ENCODE results near the gene KLB.
"Not testable (repeated sequence)": the region's sequence is repeated elsewhere in the genome, so short reads cannot be mapped to it uniquely, and the experiment has no call there.

Gene KLB

DNA sequence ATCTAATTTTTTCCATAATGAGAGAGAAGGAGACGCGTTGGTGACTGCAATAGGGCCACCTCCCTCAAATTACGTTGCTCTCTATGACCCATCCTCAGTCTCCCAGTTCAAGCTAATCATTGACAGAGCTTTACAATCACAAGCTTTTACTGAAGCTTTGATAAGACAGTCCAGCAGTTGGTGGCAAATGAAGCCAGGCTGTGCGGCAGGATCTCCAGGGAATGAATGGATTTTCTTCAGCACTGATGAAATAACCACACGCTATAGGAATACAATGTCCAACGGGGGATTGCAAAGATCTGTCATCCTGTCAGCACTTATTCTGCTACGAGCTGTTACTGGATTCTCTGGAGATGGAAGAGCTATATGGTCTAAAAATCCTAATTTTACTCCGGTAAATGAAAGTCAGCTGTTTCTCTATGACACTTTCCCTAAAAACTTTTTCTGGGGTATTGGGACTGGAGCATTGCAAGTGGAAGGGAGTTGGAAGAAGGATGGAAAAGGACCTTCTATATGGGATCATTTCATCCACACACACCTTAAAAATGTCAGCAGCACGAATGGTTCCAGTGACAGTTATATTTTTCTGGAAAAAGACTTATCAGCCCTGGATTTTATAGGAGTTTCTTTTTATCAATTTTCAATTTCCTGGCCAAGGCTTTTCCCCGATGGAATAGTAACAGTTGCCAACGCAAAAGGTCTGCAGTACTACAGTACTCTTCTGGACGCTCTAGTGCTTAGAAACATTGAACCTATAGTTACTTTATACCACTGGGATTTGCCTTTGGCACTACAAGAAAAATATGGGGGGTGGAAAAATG is at the start of gene KLB:
Gene KLB (plus strand): TSS at position 168 of the 821 bp plus-strand sequence. CDS start 20 bp downstream, at position 188.
- DNase-seq = peak in 1 of 2 experiments; percentile 16

DNA sequence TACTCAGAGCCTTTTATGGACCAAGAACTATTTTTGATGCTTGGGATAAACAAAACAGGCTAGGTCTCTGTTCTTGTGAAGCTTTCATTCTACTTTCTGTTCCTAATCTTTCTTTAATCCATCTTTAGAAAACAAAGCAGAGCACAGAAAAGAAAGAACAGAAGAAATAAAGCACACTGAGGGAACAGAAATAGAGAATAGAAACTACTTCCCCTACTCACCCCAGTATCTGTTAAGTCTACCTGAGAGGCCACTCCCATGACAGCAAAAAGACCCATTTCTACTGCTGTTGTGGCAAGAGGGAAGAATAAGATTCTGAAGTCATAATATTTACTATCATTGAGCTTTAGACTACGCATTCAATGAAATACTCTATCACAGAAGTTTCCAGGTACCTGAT is 49.7 kb upstream of the KLB start:
- no peak for DNase-seq

DNA sequence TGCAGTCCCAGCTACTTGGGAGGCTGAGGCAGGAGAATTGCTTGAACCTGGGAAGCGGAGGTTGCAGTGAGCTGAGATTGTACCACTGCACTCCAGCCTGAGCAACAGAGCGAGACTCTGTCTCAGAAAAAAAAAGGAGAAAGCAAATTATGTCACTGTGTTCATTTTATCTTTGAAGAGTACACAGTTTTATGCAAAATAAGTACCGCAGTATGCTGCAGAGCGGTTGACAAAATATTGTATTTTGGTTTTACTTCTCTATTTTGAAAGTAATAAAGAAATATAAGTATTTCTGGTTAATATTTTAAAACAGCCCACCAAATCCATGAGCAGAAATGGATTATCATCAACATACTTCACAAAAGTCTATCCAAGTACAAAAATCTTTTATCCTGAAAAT is 46.1 kb upstream of the KLB start:
- not testable (repeated sequence) for DNase-seq

DNA sequence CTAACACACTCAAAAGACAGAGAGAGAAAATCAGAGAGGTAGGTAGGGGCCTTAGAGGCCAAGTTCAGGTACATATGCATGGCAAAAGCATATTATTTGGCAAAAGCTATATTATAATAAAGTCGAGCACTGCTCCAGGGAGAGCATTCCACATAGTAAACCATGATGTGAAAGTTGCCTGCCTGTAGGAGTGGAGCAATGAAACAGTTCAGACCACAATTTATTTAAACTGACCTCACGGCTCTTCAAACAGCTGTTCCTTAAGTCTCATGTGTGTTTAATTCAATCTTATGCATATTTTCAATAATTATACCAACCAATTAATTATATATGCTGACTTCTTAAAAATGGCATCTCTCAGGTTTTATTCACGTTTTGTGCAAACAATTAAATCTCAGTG is 43.9 kb upstream of the KLB start:
- no peak for DNase-seq

DNA sequence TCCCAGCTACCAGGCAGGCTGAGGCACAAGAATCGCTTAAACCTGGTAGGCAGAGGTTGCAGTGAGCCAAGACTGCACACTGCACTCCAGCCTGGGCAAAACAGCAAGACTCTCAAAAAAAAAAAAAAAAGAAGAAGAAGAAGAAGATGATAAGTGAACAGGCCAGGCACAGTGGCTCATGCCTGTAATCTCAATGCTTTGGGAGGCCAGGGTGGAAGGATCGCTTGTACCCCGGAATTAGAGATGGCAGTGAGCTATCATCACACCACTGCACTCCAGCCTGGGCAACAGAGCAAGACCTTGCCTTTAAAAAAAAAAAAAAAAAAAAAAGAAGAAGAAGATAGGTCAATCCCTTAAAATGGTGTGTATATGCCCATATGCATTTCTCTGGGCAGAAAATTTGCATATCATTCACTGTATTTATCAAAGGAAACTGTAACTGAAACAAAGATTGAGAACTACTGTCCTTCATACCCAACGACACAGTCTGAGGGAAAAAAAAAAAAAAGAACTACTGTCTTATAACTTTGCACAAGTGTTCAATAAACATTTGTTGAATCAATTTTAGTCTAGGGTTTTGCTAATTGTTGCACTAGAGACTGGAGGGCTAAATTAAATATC is 42.8 kb upstream of the KLB start:
- DNase-seq = peak in 1 of 2 experiments; percentile 8

DNA sequence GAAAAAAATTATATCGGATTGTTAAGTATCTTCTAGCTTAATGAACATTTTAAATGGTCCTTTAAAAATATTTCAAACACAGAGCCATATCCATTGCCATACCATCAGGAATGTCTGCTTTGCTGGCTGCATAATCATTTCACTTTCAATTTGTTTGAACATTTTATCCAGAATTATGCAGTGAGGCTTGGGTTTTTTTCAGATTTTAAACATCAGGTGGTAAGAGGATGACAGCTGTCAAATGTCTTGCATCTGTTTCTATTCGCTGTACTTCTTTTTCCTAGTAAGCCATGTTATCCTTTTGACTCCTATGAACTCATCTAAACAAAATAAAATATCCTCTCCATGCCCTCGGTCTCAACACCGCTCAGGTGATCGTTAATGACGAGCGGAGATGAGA is 41.4 kb upstream of the KLB start:
- DNase-seq = no peak

DNA sequence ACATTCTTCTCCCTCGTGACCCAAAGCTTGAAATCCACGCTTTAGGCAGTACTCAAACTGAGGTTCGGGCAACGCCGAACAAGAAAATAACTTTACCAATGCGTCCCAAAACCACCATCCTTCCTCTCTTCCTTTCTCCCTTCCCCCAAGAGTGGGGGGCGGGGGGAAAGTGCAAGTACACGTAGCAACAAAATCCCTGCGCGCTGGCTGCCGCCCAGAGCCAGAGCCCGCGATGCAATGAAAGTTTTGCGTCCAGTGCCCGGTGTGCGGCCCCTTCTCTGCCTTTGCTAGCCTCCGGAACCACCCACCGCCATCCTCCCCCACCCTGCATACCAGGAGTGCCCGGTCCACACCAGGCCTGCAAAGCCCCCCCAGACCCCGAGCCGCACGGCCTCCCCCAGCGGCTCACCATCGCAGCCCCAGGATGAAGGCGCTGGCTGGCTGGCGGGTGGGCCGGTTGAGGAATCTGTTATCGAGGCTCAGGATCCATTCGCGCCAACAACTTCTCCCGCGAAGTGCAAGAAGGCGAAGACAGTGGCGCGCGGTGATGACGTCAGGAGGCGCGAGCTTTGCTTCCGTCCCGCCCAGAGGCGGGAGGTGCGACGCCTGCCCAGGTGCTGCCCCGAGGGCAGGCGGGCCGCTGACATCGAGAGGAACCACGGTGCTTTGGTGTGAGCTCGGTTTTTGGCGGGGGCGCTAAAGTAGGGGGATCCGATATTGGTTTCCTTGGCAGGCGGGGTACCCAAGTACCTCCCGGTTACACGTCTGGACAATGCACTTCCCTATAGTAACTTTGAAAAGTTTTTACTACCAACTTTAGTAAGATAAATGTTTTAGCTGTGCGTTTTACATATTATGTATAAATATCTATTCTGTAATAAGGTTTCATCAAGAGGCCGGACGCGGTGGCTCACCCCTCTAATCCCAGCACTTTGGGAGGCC is 40.6 kb upstream of the KLB start, which contains the start of gene RFC1:
Gene RFC1 (minus strand): TSS at position 533 of the 942 bp plus-strand sequence. CDS start 121 bp downstream, at position 412.
- DNase-seq = peak; percentile 87 to 95

DNA sequence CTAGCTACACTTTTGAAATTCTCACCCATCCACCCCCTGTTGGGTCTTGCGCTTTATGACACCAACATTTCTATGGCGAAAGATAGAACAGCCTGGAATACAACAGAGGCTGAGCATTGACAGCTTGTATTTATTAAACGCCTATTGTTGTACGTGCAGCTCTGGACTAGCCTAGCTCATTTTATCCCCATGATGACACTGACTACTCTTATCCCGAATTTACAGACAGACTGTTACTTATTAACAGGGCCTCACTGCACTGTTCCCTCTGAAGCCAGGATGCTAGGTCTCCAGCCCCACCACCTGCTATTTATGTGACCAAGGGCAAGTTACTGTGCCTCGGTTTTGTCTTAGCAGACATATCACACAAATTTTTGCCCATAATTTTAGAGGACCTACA is 39.6 kb upstream of the KLB start:
- no peak for DNase-seq

DNA sequence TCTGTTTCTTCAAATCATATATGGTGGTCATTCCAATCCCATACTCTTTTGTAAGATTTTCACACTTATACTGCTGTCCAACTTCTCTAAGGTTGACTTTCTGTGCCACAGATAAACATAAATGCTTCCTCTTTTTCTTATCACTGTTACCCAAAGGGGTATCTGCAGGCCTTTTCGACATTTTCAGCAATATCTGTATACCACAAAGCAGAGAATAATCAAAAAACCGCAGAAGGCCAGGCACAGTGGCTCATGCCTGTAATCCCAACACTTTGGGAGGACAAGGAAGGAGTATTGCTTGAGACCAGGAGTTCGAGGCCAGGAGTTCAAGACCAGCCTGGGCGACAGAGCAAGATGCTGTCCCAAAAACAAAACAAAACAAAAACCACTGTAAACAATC is 37.4 kb upstream of the KLB start:
- DNase-seq = no peak

DNA sequence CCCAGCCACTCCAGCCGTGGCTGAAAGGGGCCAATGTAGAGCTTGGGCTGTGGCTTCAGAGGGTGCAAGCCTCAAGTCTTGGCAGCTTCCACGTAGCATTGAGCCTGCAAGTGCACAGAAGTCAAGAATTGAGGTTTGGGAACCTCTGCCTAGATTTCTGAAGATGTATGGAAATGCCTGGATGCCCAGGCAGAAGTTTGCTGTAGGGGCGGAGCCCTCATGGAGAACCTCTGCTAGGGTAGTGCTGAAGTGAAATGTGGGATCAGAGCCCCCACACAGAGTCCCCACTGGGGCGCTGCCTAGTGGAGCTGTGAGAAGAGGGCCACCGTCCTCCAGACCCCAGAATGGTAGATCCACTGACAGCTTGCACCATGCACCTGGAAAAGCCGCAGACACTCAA is 35.5 kb upstream of the KLB start:
- not testable (repeated sequence) for DNase-seq

DNA sequence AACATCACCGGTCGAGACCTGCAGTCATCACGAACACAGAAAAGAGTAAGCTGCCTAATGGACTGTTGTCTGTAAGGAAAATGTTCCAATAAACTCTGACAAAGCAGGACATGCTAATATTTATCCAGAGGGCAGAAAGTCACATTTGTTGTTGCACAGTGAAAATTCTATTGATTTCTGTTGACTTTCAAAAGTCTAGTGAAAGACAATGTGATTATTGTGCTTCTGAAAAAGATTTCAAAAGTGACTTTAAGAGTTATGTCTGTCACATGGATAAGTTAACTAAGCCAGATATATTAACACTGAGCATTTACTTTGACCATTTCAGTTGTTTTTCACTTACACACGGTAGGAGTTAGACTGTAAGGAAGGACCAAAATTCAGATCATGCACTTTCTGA is 31.3 kb upstream of the KLB start:
- no peak for DNase-seq

DNA sequence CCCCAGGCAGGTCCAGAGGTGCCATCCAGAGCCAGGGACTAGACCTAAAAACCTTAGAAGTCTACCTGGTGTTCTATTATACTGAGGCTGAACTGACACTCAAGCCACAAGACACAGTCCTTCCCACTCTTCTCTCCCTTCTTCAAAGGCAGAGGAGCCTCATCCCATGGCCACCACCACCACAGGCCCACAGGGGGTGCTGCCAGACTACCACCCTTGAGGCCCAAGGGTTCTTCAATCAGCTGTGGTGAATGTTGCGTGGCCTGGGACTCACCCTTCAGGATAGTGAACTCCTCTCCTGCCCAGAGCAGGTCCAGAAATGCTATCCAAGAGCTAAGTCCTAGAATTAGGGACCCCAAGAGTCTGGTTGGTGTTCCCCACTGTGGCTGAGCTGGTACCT is 23.0 kb upstream of the KLB start:
- DNase-seq = no peak

DNA sequence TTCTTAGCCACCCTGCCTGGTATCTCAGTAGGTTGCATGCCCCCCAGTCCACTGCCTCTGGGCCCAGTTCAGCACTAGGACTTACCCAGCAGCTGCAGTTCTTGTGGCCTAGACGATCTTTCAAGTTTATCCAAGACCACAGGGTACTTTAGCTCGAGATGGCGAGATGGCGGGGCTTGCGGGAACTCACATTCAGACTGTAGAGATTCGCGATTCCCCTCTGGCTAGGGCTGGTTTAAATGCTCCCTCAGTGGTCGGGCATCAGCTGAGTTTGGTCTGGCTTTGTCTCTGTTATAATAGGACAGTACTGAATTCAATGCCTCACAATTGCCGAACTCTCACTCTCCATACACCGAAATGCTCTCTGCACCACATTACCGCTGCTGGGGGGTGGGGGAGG is 22.2 kb upstream of the KLB start:
- DNase-seq = no peak

DNA sequence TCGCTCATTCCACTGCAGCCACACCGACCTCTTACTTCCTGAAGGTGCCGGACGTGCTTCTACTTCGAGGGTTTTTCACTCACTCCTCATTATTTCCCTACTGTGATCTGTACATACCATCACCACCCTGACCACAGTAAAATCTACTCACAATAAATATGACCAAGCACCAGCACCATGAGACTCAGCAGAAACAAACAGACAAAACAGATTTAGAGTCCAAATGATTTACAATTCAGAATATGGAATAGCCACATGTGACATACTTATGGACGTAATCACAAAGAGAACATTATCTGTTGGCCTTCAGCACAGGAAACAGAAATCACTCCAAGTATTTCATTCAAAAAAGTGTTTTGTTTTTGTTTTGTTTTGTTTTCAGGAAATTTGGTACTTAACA is 16.1 kb upstream of the KLB start:
- DNase-seq = no peak

DNA sequence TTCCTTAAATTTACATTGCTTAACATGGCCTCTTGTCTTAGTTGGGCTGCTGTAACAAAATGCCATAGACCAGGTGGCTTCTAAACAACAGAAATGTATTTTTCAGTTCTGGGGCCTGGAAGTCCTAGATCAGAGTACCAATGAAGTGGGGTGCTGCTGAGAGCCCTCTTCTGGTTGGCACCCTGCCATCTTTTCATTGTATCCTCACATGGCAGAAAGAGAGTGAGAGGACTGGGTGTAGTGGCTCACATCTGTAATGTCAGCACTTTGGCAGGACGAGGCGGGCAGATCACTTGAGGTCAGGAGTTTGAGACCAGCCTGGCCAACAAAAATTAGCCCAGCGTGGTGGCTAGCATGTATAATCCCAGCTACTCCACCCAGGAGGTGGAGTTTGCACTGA is 12.0 kb upstream of the KLB start:
- DNase-seq = no peak

DNA sequence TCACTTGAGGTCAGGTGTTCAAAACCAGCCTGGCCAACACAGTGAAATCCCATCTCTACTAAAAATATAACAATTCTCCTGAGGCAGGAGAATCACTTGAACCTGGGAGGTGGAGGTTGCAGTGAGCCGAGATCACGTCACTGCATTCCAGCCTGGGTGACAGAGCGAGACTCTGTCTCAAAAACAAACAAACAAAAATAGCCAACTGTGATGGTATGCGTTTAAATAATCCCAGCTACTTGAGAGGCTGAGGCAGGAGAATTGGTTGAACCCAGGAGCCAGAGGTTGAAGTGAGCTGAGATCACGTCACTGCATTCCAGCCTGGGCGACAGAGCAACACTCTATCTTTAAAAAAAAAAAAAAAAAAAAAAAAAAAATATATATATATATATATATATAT is 5.1 kb upstream of the KLB start:
- DNase-seq = not testable (repeated sequence)

DNA sequence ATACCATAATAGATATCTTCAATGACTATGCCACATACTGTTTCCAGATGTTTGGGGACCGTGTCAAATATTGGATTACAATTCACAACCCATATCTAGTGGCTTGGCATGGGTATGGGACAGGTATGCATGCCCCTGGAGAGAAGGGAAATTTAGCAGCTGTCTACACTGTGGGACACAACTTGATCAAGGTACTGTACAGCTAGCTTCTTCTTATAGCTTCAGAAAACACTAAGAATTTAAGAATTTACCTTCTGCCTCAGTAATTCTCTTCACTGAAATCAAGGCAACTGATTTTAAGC is 805 bp downstream of the KLB start:
- DNase-seq = no peak

DNA sequence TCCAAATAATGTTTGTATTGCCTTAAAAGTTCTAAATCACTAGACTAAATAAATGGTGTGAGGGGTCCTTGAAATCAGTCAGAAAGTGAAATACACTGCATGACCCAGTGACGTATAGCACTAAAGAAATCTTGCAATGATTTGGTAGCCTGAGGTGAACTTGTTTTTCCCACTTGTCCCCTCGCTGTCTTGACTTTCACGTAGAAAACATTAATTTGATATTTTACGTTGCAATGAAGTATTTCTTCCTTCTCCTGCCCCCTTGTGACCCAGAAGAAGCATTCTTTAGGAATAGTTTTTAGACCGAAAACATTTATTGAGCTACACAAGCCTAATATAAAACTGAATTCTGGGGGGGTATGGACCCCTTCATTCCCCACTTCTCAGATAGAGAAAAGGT is 3.7 kb downstream of the KLB start:
- no peak for DNase-seq

DNA sequence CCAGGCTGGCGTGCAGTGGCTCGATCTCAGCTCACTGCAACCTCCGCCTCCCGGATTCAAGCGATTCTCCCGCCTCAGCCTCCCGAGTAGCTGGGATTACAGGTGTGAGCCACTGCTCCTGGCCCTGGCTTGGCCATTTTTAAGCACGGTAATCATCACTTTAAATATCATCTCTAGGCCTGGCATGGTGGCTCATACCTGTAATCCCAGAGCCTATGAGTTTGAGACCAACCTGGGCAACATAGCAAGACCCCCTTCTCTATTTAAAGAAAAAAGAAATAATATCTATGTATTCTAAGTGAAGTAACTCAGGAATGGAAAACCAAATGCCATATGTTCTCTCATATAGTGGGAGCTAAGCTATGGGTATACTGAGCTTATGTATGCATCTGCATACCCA is 4.8 kb downstream of the KLB start:
- DNase-seq = not testable (repeated sequence)

DNA sequence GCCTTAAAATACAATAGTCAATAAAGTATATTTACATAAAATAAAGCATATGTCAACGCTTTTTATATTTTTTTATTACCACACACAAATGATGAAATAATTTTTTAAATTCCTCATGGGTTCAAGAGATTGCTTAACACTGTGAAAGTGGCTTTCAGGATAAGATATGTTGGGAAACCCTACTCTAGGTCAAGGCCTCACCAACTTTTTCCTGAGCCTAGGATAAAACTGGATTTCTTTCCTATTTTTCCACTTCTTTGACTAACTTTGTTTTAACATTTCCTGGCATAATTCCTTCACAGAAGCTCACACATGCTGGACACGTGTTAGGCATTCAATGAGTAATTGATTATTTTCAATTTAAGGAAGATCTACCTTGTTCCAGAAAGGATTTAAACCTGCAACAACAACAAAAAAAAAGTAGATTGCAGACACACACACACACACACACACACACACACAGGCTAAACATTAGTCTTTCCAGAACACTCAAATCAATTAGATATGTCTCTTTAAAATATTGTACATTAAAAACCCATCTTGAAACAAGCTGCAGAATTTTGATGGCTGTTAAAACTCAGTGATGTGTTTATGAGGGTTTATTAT is 9.1 kb downstream of the KLB start:
- no peak for DNase-seq

DNA sequence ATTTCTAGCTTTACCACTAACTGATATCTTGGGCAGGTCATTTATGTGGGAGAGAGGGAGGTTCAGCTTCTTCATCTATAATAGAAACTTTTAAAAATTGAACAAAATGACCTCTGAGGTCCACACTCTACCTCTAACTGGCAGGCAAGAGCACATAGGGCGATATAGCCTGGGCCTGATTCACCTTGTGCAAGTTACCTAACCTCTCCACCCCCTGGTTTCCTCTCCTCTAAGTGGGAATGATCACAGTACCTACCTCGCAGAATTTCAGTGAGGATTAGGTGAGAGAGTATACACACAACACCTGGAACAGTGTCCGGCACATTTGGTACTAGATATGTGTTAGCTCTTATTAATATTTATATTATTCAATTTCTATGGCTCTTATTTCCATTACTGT is 15.5 kb downstream of the KLB start:
- DNase-seq = no peak

DNA sequence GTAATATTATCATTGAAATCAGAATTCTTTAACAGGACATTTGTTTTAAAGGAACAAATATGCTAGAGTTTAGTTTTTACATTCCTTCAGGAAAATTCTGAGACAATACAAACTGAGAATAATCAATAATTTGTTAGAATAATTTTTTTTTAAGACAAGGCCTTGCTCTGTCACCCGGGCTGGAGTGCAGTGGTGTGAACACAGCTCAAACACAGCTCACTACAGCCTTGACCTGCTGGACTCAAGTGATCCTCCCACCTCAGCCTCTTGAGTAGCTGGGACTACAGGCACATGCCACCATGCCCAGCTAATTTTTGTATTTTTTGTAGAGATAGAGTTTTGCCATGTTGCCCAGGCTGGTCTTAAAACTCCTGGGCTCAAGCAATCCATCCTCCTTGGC is 18.6 kb downstream of the KLB start:
- not testable (repeated sequence) for DNase-seq

DNA sequence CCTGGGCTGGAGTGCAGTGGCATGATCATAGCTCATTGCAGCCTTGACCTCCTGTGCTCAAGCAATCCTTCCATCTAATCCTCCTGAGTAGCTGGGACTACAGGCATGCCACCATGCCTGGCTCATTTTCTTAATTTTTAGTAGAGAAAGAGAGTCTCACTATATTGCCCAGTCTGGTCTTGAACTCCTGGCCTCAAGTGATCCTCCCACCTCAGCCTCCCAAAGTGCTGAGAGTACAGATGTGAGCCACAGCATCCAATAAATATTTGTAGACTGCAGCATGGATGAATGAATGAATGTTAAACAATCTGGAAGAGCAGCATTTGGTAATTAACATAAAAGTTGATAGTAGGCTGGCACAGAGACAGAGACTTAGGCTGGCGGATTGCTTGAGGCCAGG is 20.0 kb downstream of the KLB start:
- no peak for DNase-seq

Measured in NCI-H526 (cell line).